ES-I3 (cell line): ENCODE data around the gene NR3C2.

Experiments
- H3K36me3 ChIP-seq: 2 replicates; pipeline ENCODE4 v1.6.1; 2013; ENCODE audit warnings: mild to moderate bottlenecking, low read length, control low read depth, moderate library complexity; ENCODE audit not compliant: insufficient read depth
- H3K4me1 ChIP-seq: 2 replicates; pipeline ENCODE4 v1.6.1; 2013; ENCODE audit warnings: mild to moderate bottlenecking, control low read depth, low read length; ENCODE audit not compliant: insufficient read depth
- H3K9ac ChIP-seq: 2 replicates; pipeline ENCODE4 v1.6.1; 2013; ENCODE audit warnings: low read depth, mild to moderate bottlenecking, low read length, moderate library complexity
- H3K9me3 ChIP-seq: 2 replicates; pipeline ENCODE4 v1.6.1; 2013; ENCODE audit warnings: mild to moderate bottlenecking, low read length, moderate library complexity; ENCODE audit not compliant: control insufficient read depth, insufficient read depth

Gene NR3C2

GRCh38 chr4:148078061-148078460 is 364.2 kb downstream of the NR3C2 start:
- Histone ChIP-seq H3K9ac (no peak overlapping the region), H3K36me3 (0 out of 2 replicates have a peak, but pooled peaks cover 1% of the 10 kb centered on the region), H3K9me3 (peaks cover 17% of the 10 kb centered on the region), H3K4me1 (no peaks in the 10 kb centered on the region)

DNA sequence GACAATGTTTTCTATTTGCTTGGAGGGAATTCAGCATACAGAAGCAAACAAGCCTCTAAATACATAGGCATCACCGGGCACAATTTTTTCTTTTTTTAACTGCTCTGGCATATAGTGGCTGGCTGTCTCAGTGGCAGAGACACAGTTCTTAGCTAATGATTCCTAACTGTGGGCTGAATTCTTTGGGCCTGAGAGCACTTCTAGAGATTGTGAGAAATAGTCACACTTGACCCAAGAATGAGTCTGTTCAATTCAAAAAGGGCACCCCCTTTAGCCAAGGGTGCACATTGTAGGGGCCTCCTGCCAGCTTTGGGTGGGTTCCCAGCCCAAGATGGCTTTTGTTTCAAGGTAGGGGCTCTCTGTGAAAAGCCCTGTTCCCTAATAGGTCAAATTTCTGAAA is 364.6 kb downstream of the NR3C2 start:
- peaks cover 17% of the 10 kb centered on the region for H3K9me3 ChIP-seq
- no peak overlapping the region for H3K9ac ChIP-seq
- no peaks in the 10 kb centered on the region for H3K4me1 ChIP-seq
- H3K36me3 ChIP-seq: 0 out of 2 replicates have a peak, but pooled peaks cover 3% of the 10 kb centered on the region

DNA sequence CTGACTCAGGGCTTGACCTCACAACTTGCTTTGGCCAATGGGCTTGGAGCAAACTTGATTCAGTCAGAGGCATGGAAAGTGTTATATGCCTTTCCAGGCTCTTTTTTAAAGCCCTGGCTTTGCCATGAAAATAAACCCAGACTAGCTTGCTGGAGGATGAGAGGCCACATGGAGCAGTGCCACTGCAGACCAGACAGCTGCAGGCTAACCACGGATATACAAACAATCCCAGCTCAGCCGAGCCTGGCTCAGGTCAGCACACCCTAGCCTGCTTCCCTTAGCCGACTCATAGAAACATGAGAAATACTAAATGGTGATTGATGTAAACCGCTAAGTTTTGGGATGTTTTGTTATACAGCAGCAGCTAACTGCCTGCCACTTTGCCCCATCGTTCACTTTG is 365.2 kb downstream of the NR3C2 start:
- H3K36me3 ChIP-seq: 0 out of 2 replicates have a peak, but pooled peaks cover 3% of the 10 kb centered on the region
- H3K4me1 ChIP-seq: no peaks in the 10 kb centered on the region
- H3K9ac ChIP-seq: no peak overlapping the region
- H3K9me3 ChIP-seq: peaks cover 17% of the 10 kb centered on the region

DNA sequence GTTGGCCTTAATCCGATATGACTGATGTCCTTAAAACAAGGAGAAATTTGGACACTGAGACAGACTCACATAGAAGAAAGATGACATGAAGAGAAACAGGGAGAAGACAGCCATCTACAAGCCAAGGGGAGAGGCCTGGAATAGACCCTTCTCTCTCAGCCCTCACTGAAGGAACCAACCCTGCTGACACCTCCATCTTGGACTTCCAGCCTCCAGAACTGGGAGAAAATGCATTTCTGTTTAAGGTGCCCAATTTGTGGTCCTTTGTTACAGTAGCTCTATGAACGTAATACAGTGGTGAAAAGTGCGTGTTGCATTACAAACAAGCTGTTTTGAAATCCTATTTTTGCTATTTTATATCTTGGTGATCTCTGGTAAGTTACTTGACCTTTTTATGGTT is 366.8 kb downstream of the NR3C2 start:
- Histone ChIP-seq H3K36me3 (0 out of 2 replicates have a peak, but pooled peaks cover 3% of the 10 kb centered on the region), H3K9me3 (peaks cover 17% of the 10 kb centered on the region), H3K9ac (no peak overlapping the region), H3K4me1 (no peaks in the 10 kb centered on the region)

GRCh38 chr4:148074462-148074861 is 367.8 kb downstream of the NR3C2 start:
- Histone ChIP-seq H3K9me3 (peaks cover 17% of the 10 kb centered on the region), H3K9ac (no peak overlapping the region), H3K4me1 (no peaks in the 10 kb centered on the region), H3K36me3 (0 out of 2 replicates have a peak, but pooled peaks cover 3% of the 10 kb centered on the region)

GRCh38 chr4:148073349-148073748 is 368.9 kb downstream of the NR3C2 start:
- Histone ChIP-seq H3K36me3 (0 out of 2 replicates have a peak, but pooled peaks cover 3% of the 10 kb centered on the region), H3K9ac (no peak overlapping the region)

DNA sequence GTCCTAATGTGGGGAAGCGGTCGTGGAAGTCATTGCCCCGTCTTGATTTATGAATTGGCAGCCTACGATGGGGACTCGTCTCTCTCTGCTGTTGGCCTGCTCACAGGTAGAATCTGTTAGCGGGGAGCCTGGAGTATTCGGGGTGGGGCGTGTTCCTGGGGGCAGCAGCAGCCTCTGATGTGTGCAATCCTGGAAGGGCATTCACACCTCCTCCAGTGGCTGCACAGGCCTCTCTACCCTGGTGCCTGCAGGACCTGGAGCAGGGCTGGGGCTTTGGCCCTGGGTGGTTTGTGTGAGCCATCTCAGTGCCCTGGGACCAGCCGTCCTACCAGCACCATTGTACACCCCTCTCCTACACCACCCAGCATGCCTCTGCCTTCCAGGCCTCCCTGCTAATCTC is 369.4 kb downstream of the NR3C2 start:
- H3K4me1 ChIP-seq: no peaks in the 10 kb centered on the region
- H3K9me3 ChIP-seq: peaks cover 17% of the 10 kb centered on the region
- H3K36me3 ChIP-seq: 0 out of 2 replicates have a peak, but pooled peaks cover 3% of the 10 kb centered on the region
- no peak overlapping the region for H3K9ac ChIP-seq

More at GRCh38 chr4:148073349-148073748, 368.9 kb downstream of the NR3C2 start:
- no peaks in the 10 kb centered on the region for H3K4me1 ChIP-seq
- peaks cover 17% of the 10 kb centered on the region for H3K9me3 ChIP-seq

DNA sequence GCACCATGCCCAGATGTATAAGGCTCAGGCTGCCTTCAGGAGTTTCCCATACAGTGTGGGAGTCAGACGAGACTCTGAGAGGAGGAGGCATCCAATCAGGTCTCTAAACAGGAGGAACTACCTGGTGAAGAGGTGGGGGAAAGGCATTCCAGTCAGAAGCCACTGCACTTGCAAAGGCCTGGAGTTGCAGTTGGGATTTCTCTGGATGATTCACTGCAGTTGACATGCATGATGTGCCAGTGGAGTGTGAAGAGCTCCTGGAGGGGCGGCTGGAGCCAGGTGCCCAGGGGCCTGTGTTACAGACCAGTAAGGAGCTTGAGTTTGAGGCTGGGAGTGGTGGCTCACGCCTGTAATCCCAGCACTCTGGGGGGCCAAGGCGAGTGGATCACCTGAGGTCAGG is 371.2 kb downstream of the NR3C2 start:
- Histone ChIP-seq H3K9ac (no peak overlapping the region), H3K36me3 (0 out of 2 replicates have a peak, but pooled peaks cover 3% of the 10 kb centered on the region), H3K9me3 (peaks cover 15% of the 10 kb centered on the region), H3K4me1 (no peaks in the 10 kb centered on the region)

DNA sequence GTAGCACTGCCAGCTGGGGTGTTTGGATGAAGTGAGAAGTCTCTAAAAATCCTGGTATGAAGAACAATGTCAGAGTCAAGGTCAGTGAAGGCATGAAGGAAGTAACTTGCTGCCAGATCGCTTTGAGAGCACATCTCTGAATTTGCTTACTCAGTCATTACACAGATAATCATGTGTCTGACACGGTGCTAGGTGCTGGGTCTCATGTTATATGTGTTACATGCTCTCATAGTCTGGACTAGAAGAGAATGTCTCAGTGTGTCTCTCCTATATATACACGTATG is 372.4 kb downstream of the NR3C2 start:
- no peak overlapping the region for H3K9ac ChIP-seq
- 0 out of 2 replicates have a peak, but pooled peaks cover 3% of the 10 kb centered on the region for H3K36me3 ChIP-seq
- H3K4me1 ChIP-seq: no peaks in the 10 kb centered on the region
- peaks cover 15% of the 10 kb centered on the region for H3K9me3 ChIP-seq

- Histone ChIP-seq H3K9me3 (peaks cover 10% of the 10 kb centered on the region), H3K9ac (no peak overlapping the region), H3K4me1 (no peaks in the 10 kb centered on the region), H3K36me3 (0 out of 2 replicates have a peak, but pooled peaks cover 3% of the 10 kb centered on the region)
Observed at GRCh38 chr4:148069086-148069894, 372.9 kb downstream of the NR3C2 start.

GRCh38 chr4:148068065-148068911 is 373.9 kb downstream of the NR3C2 start:
- H3K36me3 ChIP-seq: 0 out of 2 replicates have a peak, but pooled peaks cover 3% of the 10 kb centered on the region

DNA sequence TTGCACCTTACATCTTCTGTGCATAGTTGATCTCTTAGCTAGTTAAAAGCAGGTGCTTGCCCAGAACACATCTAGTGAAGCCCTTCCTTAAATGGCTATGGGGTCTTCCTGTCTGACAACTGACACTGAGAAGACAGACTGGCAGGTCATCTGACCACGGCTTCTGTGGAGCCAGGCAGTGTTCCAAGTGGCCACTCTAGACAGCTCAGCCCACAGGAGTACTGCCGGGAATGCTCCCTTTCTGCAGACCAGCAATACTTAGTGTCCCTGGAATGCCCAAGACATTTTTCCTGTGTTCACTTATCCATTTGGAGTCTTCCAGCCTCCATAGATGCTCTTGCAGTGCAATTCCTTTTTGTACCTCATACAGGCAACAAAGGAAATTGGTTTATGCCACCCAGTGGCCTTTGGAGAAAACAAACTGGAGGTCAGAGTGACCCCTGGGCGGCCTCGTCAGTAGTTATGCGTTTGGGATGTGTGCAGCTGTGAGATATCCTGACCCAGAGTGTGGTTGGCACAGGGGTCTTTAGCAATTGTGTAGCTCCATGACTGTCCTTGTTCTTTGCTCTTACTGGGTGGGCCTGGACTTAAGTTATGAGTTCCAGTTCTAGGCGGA is 374.8 kb downstream of the NR3C2 start:
- Histone ChIP-seq H3K36me3 (no peaks in the 10 kb centered on the region), H3K9ac (no peak overlapping the region), H3K4me1 (no peaks in the 10 kb centered on the region), H3K9me3 (no peaks in the 10 kb centered on the region)

More at GRCh38 chr4:148068065-148068911, 373.9 kb downstream of the NR3C2 start:
- H3K4me1 ChIP-seq: no peaks in the 10 kb centered on the region
- no peak overlapping the region for H3K9ac ChIP-seq
- 0 out of 2 replicates have a peak, but pooled peaks cover under 1% of the 10 kb centered on the region for H3K9me3 ChIP-seq

DNA sequence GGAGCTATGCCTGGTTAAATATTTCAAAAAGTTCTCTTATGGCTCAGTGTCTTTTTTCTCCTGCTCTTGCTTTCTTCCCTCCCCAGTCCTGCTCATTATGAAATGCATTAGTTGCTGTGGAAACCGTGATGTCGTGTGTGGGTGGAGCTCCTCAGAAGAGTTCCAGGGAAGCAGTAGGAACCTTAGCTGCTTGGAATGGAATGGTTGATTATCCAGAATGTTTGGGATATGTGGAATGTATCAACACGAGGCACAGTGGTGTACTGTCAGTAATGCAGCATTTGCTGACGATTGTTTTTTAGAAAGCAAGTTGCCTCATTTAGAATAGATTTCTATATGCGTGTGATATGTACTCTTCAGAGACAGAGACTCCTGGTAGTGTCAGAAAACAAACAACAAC is 377.1 kb downstream of the NR3C2 start:
- H3K9me3 ChIP-seq: no peaks in the 10 kb centered on the region
- H3K36me3 ChIP-seq: no peaks in the 10 kb centered on the region
- no peak overlapping the region for H3K9ac ChIP-seq
- peaks cover 11% of the 10 kb centered on the region for H3K4me1 ChIP-seq

DNA sequence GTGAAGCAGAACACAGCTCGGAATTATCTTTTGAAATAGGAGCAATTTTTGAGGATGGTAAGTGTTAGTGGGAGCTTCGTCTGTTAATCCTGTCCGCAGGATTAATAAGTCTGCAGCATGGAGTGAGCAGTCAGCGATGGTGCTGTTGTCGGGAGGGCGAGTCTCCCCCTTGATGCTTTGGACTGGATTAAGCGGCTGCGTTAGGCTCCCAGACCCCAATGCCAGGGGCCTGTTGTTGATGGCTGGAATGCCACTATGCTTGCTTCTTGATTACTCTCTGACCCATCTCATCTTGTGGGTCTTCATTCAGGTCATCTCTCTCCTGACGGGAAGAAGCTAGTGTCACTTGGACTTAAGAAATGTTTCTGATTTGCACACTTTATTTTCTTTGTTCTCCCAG is 377.8 kb downstream of the NR3C2 start:
- peaks cover 11% of the 10 kb centered on the region for H3K4me1 ChIP-seq
- no peaks in the 10 kb centered on the region for H3K9me3 ChIP-seq
- no peaks in the 10 kb centered on the region for H3K36me3 ChIP-seq
- no peak overlapping the region for H3K9ac ChIP-seq
